Superior temporal gyrus (tissue), 1 donor: Measurements from ENCODE around the gene OLFM1.
A peak's percentile ranks its signal among the peaks of the same experiment; 100 is the strongest.

ENCODE experiments used
- DNase-seq: peaks from one replicate; pipeline ENCODE4 v3.0.0-alpha.2; 2016; ENCODE audit errors: extremely low spot score

Gene OLFM1

DNA sequence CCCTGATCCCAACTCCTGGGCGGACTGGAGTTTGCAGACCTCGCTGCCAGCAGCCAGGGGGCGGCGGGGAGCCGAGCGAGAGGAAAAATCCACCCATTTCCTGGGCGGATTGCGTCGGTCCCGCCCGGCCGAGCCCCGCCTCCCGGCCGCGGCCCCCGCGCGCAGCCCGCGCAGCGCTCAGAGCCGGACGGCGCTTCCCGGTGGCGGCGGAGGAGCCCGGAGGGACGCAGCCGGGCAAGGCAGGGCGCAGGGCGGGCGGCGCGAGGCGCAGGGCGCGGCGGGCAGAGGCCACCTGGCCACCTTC, at the start of gene OLFM1:
Gene OLFM1, plus strand, starts transcription at position 180 of the 304 bp plus-strand sequence. CDS start 322 bp downstream, outside the sequence.
- DNase-seq: peak; percentile 78

DNA sequence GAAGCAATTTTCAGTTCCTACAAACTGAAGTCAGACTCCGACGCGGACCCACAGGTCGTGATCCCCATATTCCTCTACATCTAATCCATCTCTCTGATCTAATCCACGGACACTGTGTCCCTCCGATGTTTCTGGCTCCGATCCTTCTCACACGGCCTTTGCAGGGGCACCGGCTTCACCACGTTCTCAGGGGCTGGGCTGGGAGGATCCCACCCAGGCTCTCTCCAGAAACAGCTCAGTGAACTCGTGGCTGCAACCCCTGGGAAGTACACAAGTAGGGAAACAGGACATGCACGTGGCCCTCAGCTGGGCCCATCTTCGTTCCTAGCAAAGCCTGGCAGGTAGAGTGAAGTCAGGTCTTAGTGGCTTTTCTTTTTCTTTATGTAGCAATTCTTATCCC, 49.1 kb upstream of the OLFM1 start:
- DNase-seq: no peak

DNA sequence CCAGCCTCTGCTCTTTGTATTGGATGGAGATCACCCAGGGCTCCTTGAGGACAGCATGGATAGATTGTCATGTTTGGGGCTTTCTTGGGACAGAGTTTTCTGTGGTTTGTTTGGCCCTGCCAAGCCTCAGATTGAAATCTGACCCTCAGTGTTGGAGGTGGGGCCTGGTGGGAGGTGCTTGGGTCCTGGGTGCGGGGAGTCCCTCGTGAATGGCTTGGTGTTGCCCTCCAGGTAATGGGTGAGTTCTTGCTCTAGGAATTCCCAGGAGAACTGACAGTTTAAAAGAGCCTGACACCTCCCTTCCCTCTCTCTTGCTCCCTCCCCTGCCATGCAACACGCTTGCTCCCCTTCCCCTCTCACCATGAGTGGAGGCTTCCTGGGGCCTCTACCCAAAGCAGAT, 48.6 kb upstream of the OLFM1 start:
- DNase-seq: no peak

DNA sequence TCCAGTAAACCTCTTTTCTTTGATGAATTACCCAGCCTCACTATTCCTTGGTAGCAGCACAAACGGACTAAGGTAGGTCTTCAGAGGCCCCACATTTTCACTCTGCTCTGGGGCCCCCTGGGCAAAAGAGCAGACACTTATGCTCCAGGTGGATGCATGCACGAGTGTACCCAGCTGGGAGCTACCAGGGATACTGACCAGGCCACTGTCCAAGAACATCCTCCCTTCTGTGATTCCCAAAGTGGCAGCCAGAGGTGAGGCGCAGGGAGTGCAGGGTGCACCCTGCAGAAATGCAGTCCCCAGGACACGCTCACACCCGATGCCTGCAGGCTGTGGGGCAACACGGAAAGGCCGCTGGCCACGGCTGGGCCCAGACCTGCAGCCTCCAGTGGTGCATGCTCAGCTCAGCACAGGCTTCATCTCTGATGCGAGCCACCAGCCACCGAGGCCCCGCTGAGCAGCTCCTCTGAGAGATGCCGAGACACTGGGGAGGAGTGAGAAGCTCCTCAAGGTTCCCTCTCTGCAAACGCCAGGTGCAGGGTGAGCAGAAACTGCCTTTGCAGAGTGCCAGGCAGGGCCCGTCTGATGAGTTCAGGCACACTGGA, 48.1 kb upstream of the OLFM1 start:
- no peak for DNase-seq

DNA sequence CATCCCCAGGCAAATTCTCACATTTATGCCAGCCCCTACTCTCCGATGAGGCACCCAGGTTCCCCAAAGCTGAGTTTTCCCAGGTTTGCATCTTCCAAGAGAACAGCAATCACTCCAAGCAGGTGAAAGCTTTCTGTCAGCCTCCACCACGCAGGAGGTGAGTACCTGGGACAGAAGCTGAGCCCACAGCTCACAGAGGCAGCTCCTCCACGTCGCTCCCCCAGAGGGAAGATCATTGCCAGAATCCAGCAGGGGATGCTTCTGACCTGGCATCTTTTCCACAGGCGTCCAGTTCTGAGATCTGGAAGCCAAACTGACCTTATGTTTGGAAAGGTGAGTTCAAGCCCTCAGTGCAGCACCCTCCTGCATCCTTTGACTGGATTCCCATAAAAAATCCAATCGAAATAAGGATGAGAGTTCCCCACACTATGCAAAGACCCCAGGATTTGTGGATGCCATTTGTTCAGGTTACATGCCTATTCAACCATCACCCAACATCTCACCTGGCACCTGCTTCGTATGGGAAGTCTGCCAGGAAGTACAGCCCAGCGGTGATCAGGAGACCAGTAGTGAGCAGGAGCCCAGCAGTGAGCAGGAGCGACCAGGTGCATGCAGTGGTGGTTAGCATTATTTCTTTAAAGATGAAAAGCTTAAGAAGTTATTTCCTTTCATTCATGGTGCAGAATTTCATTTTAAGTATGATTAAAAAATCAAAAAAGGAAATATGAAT, 47.4 kb upstream of the OLFM1 start:
- DNase-seq: no peak

DNA sequence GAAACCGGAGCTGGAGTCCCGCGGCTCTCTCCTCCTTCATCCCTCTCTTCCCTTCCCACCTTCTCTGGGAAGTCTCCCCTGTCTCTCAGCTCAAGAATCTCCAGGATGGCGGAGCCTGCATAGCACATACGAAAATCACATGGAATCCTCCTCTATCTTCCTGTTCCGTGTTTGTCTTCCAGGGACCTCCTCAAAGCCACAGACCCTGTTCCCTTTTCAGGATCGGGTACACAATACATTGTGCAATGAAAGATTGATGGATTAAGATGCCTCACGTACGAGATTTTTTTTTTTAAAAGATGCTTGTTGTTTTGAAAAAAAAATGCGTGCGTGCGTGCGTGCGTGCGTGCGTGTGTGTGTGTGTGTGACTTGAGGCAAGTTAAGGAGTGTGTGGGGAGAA, 46.6 kb upstream of the OLFM1 start:
- no peak for DNase-seq

DNA sequence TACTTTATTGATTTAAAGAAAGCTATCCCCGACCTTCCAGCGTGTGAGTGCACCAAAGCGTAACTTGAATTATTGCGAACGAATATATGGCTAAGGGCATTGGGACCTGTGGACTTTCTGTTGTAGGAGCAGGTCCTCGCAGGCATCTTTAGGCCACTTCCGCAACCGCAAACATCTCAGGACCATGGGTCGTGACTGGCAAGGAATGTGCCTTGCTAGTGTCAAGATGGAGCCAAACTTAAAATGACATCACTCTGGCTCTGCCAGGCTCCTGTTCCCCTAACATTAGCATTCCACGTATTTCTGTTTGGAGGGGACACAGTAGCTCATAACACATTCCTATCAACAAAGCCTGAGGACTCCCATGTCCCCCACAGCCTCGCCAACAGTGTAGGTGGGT, 44.1 kb upstream of the OLFM1 start:
- DNase-seq: no peak

DNA sequence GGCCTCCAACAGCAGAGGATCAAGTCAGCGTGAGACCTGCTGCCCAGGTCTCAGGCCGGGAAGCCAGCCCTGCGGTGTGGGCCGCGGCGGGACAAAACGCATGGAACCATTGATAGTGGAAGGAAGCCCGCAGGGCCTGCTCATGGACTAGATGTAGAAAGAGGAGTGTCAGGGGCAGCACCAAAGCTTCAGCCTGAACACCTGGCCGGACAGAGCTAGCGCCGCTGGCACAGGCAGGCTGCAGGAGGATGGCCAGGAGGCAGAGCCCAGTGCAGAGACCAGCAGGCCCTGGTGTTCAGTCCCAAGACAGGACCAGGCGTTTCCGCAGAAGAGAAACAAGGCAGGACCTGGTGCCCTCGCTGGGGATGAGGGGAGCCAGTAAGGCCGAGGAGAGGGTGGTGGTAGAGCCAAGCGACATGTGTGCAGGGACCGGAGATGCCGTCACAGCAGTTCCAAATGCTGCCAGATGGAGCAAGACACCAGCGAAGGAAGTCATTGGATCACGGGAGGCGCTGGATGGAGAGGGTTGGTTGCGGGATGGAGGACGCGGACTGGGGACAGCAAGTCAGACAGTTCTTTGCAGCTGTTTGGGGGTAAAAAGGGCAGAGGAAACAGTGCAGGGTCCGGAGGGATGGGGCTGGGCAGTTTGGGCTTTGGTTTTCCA, 42.1 kb upstream of the OLFM1 start:
- no peak for DNase-seq

DNA sequence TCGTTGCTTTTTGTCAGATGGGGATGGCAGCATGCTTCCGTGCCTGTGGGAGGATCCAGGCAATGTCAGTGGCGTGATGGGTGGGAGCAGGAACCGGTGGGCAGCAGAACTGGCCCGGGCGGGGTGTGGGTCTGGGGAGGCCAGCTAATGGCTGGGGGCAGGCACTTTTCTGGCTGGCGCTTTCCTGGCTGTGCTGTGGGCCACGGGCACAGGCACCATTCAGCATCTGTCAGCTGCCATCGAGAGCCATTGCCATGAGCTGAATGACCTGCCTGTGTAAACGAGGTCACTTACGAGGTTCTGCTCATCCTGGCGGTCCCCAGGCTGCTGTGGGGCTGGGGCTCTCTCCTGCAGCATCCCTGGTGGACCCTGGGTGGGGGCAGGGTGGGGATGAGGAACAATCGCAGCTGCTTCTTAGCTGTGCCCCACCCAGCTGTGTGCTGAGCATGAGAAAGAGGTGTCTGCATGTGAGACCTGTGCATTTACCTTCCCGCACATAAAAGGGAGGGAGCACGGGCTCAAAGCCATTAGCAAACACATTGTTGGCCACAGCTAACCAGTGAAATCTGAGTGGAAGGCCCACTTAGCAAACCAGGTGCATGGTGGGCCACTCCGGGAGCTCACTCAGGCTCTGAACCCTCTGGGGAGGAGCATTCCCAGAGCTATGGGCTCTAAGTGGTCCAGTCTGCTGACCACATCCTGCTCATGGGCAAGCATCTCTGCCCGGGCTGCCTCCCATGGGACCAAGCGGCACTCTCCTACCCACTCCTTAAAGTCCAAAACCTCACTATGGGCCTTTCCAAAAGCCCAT, 41.3 kb upstream of the OLFM1 start:
- no peak for DNase-seq

DNA sequence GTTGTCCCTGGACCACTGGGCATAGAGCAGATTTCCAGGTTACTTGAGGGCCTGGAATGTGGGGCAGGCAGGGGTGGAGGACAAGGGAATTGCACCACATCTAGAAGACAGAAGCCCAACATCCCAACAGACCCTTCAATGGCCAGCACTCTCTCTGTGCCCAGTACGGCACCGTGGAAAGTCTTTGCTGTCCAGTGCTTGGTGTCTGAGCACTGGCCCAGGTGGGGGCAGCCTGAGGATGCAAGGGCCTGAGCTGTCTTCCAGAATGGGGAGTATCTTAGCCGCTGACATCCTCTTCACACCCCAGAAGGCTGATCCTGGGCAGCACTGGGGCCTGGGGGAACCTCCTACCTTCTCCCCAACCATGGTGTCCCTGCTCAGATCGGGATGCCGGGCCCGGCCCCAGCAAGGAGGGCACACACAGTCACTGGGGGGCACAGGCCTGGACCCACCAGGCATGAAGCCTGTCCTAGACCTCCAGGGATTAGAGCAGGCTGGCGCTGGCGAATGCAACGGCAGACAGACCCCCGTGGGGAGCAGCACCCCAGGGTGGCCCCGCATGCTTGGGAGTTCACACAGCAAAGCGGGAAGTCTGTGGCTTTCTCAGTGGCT, 40.6 kb upstream of the OLFM1 start:
- no peak for DNase-seq

DNA sequence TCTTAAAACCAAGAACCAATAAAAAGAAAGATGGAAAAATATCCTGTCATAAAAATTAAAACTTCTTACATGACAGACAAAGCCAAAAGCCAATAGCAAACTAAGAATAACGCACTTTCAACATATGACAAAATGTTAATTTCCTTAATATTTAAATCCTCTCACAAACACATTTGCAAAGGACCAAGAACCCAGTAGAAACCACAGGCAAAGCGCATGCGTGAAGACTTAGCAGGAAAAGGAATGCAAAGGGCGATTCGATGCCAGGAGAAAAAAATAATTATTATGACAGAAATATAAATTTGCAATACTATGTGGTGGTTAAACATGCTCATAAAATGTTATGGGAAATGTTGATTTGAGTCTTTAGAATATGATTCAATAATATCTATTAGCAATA, 39.9 kb upstream of the OLFM1 start:
- no peak for DNase-seq

DNA sequence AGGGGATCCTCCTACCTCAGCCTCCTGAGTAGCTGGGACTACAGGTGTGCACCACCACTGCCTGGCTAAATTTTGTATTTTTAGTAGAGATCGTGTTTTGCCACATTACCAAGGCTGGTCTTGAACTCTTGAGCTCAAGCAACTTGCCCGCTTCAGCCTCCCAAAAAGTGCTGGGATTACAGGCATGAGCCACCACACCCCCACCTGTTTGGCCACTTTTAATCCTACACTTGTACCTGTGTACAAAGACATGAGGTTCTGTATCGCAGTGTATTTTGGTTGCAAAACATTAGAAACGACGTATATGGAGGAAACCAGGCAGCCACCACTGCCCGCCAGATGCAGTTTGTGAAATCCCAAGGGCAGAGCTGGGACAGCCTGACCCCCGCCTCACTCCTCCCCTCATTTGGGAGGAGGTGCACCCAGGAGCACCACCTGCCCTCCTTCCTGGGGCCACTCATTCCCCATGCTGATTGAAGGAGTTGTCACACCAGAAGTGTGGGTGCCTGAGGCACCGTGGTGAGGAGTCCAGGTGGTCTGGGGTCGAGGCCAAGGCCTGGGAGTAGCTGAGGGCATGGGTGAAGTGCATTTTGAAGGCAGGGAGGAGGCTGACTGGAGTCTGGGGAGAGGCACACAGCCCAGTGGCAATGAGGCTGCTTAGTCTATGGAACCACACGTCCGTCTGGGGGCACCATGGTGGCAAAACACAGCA, 39.3 kb upstream of the OLFM1 start:
- DNase-seq: no peak

DNA sequence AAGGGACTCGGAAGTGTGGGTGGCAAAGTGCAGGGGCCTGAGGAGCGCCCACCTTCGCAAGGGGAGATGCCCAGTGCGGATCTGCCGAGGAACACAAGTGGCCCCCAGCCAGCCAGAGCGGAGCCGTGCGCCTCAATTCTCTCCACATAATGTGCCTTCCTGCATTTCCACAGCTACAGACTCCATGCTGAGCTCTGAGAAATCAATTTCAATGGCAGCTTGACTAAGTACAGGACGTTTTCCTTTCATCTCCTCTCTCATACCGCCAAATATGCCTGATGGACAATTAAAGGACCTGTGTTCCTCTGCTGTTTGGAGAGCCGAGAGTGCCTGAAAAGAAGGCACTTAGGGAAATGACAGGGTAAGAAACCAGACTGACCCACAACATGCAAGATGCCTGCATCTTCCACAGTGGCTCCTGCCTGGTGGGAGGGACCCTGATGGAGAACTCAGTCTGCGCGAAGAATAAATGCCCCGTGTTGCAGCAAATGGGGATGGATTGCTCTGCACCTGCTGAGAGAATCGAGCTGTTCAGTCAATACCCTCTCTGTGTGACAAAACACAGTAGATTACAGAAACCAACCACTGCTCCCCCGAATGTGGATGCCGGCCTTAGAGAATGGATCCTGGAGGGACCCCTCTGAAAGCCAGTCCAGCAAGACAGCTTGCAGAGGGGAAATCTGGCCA, 38.6 kb upstream of the OLFM1 start:
- DNase-seq: no peak

DNA sequence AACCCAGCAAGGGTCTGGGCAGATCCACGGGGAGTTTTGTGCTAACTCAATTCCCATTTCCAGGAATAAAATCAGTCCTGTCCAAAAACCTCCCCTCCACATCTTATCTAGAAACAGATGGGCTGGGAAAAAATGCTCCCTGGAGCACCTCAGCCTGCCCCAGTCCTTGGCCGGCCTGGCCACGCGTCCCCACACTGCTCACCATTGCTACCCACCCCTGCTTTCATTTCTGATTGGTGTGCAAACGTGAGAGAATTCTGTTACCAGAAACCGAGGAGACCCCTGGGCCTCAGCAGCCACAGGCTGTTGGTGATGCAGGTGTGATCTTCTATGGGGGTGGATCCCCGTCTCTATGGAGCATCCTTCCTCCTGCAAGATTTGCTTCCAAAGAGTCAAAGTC, 38.0 kb upstream of the OLFM1 start:
- DNase-seq: no peak

DNA sequence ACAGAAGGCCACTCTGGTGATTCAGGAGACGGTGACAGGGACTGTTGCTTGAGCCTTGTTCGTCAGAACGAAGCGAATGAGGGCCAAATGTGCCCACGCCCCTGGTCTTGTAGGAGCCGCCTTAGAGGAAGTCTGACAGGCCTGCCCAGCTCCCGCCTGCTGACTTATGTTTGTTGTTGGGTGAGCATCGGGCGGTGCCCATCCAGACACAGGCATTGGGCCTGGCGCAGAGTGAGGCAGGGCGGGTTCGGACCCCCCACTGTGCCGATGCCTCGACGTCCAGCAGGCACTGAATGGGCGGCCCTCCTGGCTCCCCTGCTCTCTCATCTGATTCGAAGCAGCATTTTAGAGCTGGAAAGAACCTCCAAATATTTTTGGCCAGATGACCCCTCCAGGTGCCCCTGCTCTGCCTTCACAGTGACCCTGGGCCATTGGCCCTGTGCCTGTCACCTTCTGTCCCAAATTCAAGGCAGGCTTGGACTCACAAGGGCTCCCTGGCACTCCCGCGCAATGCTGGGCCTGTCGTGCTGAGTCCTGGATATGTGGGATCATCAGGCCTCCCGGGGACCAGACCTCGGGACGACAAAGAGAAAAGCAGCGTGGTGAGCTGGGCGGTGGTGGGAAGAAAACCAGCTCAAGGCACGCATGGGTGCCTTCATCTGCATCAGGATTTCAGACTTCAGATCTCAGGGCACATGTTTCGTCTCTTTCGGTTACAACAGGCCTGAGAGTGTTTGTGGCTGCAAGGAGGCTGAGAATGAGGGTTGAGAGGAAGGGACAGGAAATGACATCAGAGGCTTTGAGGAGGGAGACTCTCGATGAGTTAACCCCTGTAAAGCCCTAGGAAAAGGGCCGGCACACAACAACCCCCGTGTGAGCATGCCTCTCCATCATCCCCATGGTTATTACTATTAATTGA, 37.1 kb upstream of the OLFM1 start:
- DNase-seq: no peak

DNA sequence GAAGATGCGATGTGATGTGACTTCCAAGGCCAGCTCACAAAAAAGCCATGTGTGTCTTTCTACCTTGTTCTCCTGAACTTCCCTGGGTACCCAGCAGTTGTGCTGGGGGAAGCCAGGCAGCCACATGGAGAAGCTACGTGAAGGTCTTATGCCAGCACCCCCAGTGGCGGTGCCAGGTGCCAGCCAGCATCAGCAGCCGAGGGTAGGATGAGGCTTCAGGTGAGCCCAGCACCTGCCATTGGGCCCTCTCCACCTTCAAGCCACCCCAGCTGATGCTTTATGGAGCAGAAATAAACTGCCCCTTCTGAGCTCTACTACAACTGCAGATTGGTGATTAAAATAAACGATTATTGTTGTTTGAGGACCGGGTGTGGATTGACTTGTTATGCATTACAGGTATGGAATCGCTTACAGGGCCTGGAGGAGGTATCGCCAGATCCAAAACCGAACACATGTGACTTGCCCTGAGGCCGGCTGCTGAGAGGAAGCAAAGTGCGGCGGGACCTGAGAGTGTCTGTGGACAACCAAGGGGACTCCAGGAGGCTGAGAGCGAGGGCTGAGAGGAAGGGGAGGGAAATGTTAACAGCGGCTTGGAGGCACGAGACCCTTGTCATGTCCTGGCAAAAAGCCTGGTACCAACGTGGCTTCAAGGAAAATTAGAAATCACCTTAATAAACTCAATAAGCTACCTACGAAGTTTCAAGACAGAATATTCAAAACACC, 36.0 kb upstream of the OLFM1 start:
- no peak for DNase-seq

DNA sequence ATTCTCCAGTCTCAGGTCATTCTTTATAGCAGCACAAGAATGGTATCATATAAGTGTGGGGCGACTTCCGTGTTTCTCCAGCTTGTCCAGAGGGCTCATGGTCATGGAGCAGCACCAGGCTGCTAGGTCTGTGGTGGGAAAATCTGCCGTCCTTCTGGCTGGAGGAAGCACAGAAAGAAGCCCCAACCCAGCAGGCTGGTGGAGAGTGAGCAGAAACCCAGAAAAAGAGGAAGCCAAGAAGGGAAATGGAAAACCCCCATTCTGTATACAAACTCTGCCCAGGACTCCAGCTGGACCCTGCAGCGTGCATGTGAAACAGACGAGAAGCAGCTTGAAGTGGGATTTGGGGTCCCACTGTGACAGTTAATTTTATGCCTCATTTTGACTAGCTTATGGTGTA, 34.3 kb upstream of the OLFM1 start:
- DNase-seq: no peak

DNA sequence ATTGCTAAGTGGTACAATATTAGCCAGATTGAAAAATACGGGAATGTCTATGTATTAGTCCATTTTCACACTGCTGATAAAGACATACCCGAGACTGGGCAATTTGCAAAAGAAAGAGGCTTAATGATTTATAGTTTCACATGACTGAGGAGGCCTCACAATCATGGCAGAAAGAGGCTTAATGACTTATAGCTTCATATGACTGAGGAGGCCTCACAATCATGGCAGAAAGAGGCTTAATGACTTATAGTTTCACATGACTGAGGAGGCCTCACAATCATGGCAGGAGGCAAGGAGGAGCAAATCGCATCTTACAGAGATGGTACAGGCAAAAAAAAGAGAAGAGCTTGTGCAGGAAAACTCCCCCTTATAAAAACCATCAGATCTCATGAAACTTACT, 32.3 kb upstream of the OLFM1 start:
- DNase-seq: no peak

DNA sequence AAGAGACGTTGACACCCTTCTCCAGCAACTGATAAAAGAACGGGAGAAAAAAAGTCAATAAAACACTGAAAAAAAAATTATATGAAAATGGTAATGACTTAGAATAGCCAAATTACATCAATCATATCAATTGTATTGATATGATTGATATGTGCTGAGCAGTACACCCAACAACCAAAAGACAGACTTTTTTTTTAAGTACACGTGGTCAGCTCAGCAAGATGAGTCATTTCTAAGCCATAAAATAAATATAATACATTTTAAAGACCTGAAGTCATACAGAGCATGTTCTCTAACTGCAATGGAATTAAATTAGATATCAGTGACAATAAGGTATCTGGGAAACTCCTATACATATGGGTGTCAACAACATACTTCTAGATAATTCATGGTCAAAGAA, 30.9 kb upstream of the OLFM1 start:
- no peak for DNase-seq
